Stimulated activated CD4-positive, alpha-beta T cell treated with anti-CD3 and anti-CD28 coated beads, Interleukin-1b, Interleukin-23, amount 100 ng/mL, for 24 hours (primary cell): Measurements from ENCODE around the gene CSPG4.
"Not testable (repeated sequence)": the region's sequence is repeated elsewhere in the genome, so short reads cannot be mapped to it uniquely, and the experiment has no call there.

ENCODE experiments used
- DNase-seq, 4 experiments: peaks; one replicate each; pipeline ENCODE4 v3.0.0-alpha.2; 2020; ENCODE audit warnings: low read depth in 4 of 4, low spot score in 1 of 4

CSPG4 gene

DNA sequence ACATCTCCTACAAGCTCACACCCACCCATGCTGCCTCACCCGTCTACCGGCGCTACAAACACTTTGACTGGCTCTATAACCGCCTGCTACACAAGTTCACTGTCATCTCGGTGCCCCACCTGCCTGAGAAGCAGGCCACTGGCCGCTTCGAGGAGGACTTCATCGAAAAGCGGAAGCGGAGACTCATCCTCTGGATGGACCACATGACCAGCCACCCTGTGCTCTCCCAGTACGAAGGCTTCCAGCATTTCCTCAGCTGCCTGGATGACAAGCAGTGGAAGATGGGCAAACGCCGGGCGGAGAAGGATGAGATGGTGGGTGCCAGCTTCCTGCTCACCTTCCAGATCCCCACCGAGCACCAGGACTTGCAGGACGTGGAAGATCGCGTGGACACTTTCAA, 62.8 kb downstream of the CSPG4 start:
- DNase-seq: no peak

DNA sequence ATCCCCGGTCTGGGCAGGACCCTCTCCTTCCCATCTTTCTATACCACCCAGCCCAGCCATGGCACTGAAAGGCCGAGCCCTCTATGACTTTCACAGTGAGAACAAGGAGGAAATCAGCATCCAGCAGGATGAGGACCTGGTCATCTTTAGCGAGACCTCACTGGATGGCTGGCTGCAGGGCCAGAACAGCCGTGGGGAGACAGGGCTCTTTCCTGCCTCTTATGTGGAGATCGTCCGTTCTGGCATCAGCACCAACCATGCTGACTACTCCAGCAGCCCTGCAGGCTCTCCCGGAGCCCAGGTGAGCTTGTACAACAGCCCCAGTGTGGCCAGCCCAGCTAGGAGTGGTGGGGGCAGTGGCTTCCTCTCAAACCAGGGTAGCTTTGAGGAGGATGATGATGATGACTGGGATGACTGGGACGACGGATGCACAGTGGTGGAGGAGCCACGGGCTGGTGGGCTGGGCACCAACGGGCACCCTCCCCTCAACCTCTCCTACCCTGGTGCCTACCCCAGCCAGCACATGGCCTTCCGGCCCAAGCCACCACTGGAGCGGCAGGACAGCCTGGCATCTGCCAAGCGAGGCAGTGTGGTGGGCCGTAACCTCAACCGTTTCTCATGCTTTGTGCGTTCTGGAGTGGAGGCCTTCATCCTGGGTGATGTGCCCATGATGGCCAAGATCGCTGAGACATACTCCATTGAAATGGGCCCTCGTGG, 63.4 kb downstream of the CSPG4 start:
- no peak for DNase-seq

- DNase-seq: no peak
Measured at GRCh38 chr15:75648156-75649000, 64.3 kb downstream of the CSPG4 start.

- DNase-seq: peak in 2 of 4 experiments; percentile 43 to 55
Measured at GRCh38 chr15:75647370-75648155, 65.1 kb downstream of the CSPG4 start, which contains the start of gene SNX33. SNX33 (plus strand) TSS chr15:75647912; CDS start chr15:75649103, 1,191 bp downstream.

DNA sequence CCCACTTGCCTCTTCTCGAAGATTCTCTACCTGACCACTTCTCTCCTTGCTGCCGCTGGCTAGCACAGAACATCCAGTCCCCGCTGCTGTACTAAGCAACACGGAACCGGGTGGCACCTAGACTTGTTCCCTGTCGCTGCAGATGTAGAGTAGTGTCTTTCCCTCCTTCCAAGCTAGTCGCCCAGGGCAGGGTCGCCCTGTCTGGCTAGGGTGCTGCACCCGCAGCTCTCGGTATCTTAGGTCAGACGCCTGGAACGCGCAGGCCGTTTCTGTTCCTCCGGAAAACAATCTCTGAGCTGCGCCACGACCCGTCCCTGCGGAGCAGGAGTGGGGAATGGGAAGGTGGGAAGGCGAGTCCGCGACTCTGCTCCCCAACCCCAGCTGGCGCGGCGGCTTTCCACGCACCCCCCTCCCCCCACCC, 65.7 kb downstream of the CSPG4 start:
- DNase-seq: no peak

GRCh38 chr15:75646112-75646943, 66.3 kb downstream of the CSPG4 start:
- no peak for DNase-seq

DNA sequence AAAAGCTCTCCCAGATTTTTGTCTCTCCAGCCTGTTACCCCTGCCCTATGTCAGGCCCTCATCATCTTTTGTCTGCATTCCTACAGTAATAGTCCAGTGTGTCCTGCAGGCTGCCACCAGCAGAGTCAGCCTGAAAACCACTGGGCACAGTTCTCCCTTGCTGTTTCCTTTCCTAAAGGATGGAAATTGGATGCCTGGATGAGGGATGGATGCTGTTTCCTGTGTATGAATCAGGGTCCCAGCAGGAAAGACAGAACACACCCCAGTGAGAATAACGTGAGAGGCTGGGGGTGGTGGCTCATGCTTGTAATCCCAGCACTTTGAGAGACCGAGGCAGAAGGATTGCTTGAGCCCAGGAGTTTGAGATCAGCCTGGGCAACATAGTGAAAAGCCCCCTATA, 68.3 kb downstream of the CSPG4 start:
- DNase-seq: no peak

- no peak for DNase-seq
Measured at GRCh38 chr15:75641603-75642002, 71.0 kb downstream of the CSPG4 start.

DNA sequence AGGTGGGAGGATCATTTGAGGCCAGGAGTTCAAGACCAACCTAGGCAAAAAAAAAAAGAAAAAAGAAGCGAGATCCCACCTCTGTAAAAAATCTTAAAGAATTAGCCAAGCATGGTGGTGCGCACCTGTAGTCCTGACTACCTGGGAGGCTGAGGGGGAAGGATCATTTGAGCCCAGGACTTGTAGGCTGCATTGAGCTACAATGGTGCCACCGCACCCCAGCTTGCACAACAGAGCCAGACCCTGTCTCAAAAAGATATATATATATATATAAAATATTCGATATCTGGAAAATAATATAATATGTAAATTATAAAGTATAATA, 71.5 kb downstream of the CSPG4 start:
- no peak for DNase-seq

- DNase-seq: peak in 1 of 4 experiments; percentile 24
Measured at GRCh38 chr15:75640483-75641178, 72.0 kb downstream of the CSPG4 start.

DNA sequence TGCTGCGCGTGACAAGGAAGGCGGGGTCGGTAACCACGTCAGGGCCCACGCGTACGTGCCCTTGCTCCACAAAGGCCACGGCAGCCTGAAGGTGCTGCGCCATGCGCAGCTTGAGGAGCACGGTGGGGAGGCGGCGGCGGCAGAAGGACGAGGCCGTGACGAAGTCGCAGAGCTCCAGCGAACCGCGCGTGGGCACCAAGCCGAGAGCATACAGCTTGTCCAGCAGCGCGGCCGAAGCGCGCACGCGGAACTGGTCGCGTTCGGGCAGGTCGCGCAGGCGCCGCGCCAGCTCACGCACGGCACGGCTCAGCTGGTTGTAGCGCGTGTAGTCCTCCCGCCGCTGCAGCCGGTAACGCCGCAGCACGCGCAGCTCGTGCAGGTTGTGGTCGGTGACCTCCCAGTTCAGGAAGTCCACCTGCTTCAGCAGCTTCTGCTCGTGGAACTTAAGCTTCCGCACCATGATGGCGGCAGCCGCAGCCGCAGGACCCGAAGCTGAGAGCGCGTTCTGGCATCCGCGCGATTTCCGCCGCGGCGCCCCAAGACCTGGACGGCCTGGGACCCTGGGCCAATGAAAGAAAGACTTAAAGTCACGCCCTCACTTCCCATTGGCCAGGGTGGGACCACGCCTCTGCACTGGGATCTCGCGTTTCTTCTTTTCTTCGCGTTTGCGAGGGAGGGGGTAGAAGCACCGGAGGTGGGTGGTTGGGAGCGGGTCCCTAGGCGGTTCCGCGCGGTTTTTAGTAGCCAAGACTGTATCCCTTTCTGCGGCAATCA, 72.8 kb downstream of the CSPG4 start, which contains the start of gene IMP3:
IMP3 (minus strand) TSS at position 516 of the 774 bp plus-strand sequence; CDS start at position 460, 56 bp downstream.
- peak; percentile 80 to 91 (median 84) for DNase-seq

GRCh38 chr15:75639191-75639708, 73.4 kb downstream of the CSPG4 start:
- DNase-seq: no peak

DNA sequence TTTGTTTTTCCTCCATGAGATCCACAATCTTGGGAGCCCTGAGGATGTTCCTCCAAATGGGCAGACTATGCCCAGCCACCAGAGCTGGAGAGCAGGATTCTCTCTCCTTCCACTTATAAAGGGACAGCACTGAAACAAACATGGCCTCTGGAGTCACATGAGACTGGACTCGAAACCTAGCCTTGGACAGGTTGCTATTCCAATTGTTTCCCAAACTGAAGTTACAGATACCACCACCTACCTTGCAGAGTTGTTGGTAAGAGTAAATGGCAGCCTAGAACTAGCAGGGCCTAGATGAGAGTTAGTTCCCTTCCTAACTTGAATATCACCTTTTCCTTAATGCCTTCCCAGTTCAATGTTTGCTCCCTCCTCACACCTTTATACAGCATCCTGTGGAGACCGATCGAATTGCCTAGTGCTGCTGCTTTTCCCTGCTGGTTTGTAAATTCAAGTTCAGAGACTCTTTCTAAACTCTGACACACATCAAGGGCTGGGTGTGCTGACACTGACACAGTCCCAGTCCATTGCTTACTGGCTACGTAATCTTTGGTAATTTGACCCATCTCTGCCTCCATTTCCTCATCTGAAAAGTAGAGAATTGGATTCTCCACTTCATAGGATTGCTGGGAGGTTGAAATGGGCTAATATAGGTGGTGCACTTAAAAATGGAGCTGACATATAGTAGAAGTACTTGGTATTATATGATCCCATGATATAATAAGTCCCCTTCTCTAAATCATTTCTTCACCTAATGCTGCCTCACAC, 75.2 kb downstream of the CSPG4 start:
- no peak for DNase-seq

DNA sequence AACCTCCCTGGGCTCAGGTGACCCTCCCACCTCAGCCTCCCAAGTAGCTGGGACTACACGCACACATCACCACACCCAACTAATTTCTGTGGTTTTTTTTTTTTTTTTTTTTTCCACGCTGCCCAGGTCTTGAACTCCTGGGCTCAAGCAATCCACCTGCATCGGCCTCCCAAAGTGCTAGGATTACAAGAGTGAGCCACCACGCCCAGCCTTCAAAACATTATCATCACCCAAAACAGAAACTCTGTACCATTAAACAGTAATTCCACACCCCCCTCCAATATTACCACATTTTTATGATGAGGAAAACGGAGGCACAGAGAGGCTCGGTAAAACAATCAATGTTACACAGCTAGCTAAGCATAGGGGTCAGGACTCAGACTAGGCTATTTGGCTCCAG, 76.6 kb downstream of the CSPG4 start:
- no peak for DNase-seq

DNA sequence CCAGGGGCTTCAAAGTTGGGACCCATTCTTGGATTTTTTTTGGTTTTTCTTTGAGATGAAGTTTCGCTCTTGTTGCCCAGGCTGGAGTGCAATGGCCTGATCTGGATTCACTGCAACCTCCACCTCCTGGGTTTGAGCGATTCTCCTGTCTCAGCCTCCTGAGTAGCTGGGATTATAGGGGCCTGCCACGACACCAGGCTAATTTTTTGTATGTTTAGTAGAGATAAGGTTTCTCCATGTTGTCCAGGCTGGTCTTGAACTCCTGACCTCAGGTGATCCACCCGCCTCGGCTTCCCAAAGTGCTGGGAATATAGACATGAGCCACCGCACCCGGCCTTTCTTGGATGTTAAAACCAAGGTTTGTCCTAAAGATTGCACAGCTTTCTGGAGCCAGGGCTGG, 78.7 kb downstream of the CSPG4 start:
- DNase-seq: not testable (repeated sequence)

- no peak for DNase-seq
Measured at GRCh38 chr15:75631935-75632334, 80.7 kb downstream of the CSPG4 start.

DNA sequence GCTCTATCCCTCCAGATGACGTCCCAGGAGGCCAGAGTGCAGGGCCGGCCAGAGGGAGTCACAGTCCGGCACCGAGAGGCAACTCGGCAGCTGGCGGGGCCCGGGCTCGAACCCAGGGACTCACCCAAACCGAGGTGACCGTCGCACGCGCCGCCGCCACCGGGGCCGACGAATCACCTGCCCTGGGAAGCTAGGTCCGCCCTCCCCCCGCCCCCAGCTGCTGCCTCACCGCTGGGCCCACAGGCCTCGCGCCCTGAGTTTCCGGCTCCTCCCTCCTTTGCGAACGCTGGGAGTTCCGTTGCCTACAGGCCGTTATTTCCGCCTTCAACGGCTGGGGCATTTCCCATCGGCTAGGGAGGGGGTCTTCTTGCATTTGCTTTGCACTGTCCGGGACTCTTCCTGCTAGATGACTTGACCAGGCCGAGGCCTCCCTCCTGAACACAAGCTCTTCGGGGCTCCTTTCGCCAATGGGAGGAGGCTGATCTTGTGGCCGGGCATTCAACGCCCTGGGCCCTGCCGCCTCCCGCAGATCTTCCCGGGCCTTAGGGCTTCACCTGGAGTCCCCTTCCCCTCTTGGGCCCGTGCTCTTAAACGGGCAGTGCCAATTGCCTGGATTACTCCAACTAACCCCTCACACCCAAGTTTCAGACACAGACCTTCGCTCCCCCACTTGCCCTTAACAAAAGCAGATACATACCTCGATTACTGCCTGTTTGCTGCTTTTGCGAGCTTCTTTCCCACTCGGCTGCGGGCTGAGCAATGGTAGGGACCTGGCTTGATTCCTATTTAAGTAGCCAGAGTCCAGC, 86.9 kb downstream of the CSPG4 start, which contains the start of gene SNUPN:
SNUPN (minus strand) TSS at position 184 of the 806 bp plus-strand sequence. CDS start 4,674 bp downstream, outside the sequence.
- DNase-seq: peak; percentile 80 to 91 (median 90)
